Omental fat pad (tissue), 4 donors: ENCODE data around the gene PPP6R3. TPM values are rescaled to one million over a fixed set of nuclear protein-coding genes. Genes with fewer than 3 reads are reported as not detected.

ENCODE experiments used
- ATAC-seq: fragments of 150-250 bp; one replicate; pipeline ENCODE4 v1.9.1; 2016; ENCODE audit warnings: mild to moderate bottlenecking, moderate library complexity; ENCODE audit not compliant: low FRiP score
- DNase-seq: peaks from one replicate; pipeline ENCODE4 v3.0.0-alpha.2; 2019; ENCODE audit warnings: low spot score
- small RNA-seq: library from RNA; depleted of rRNA; stranded (forward); fragments of <200 nt; gene quantifications from one replicate; pipeline ENCODE3, GENCODE V24; 2016
- total RNA-seq, 4 donors: library from RNA; depleted of rRNA; stranded (reverse); fragments of >200 nt; gene quantifications; one replicate each; pipeline ENCODE4 v1.1.0, GENCODE V29; 2016
- TF ChIP-seq, protein P1 (sequence below), 3 donors: fragments of 450-650 bp; IDR thresholded peaks; one replicate each; pipeline ENCODE4 v1.5.1; 2016 to 2017; ENCODE audit warnings: antibody characterized with exemption in 3 of 3, mild to moderate bottlenecking in 3 of 3, moderate library complexity in 2 of 3

The PPP6R3 gene
- total RNA-seq, 4 donors from 2014 or later = 104 to 137 (median 119) TPM

DNA sequence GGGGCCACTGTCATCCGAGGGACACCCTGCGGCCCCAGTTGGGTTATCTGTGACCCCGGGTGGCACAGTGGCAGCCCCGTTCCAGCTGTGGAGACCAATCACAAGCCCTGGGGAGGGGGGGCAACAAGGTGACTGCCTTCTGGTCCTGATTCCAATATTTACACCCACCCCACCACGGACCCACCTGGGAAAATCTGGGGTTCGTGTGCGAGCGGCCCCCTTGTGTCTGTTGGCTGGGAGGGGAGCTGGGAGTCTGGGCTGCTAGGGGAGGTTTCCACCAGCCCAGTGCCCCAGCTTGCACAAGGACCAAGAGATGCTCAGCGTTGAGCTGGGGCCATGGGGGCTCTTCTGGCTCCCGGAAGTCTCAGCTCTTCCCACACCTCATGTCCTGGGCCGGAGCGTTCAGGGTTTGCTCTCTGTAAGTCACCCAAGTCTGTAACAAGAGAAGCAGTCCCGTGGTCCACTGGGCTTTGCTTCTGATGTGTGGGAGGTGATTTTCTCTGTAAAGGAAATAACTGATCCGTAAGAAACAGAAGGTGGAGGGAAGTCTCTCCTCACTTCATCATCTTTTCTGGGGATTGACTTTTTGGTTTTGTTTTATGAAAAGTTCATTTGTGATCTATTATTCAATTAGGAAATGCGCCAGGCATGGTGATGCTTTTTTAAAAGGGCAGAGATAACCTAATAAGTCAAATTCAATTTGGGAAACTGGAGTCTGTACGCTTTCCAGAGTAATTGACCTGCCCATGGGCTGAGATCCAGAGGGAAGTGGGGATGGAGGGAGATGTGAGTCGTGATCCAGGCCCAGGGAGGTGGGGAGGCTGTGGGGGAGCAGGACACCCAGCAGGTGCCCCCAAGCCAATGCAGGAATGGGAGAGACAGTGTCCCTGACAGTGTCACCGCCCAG is 201.4 kb downstream of the PPP6R3 start:
- no peak for ATAC-seq
- DNase-seq = no peak
- TF ChIP-seq, protein P1, sequence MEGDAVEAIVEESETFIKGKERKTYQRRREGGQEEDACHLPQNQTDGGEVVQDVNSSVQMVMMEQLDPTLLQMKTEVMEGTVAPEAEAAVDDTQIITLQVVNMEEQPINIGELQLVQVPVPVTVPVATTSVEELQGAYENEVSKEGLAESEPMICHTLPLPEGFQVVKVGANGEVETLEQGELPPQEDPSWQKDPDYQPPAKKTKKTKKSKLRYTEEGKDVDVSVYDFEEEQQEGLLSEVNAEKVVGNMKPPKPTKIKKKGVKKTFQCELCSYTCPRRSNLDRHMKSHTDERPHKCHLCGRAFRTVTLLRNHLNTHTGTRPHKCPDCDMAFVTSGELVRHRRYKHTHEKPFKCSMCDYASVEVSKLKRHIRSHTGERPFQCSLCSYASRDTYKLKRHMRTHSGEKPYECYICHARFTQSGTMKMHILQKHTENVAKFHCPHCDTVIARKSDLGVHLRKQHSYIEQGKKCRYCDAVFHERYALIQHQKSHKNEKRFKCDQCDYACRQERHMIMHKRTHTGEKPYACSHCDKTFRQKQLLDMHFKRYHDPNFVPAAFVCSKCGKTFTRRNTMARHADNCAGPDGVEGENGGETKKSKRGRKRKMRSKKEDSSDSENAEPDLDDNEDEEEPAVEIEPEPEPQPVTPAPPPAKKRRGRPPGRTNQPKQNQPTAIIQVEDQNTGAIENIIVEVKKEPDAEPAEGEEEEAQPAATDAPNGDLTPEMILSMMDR (IDR thresholded peaks at IDR 0.05) = no peak

DNA sequence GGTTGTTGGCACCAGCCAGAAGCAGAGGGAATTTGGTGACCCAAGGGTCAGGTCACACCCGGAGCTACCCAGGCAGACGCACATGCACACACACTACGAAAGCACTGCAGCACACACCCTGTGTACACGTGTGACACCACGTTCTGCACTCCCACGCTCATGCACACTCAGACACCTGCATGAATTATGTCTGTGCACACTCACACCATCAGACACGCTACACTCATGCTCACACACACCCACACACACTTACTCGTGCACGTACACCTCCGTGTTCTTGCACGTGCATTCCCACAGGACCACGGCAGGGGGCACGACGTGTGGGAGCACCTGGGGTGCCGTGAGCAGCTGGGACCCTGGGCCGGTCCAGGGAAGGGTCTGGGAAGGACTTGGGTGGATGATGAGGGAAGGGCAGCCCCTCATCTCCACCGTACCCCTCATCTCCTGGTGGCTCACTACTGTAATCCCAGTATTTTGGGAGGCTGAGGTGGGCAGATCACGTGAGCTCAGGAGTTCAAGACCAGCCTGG is 203.0 kb downstream of the PPP6R3 start:
- TF ChIP-seq, protein P1 (IDR thresholded peaks at IDR 0.05) = no peak
- DNase-seq (no peak), ATAC-seq (no peak)

DNA sequence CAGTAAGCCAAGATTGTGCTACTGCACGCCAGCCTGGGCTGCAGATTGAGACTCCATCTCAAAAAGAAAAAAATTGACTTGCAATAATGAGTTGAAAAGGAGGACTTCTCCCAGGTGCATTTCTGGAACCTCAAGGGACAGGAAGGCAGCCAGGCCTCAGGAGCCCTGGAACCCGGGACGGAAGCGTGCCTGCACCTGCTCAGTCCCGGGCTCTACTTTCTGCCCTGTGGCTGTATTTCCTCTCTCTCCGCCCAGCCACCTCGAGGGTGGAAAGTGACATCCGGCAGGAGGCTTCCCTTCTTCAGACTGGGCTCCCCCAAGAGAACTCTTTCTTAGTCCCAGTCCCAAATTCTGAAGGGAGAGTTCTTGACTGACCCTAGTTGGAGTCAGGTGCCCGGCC is 203.6 kb downstream of the PPP6R3 start:
- DNase-seq = no peak
- ATAC-seq = no peak
- TF ChIP-seq, protein P1 (IDR thresholded peaks at IDR 0.05) = no peak

DNA sequence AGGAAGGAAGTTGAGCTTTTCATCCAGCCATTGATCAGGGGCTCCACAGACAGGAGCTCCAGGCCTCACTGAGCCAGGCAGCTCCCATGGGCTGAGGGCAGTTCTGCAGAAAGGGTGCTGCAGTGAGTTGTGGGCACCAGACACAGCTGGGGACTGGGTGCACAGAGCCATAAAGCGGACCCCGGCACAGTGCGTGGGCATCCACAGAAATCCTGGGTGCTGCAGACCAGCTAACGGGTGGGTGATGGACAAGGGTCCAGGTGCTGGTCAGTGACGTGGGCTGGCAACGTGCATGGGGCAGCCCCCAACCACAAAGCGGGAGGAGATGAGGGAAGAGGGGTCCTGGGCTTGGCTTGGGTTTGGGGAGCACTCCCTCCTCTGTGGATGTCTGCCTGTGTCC is 204.4 kb downstream of the PPP6R3 start:
- DNase-seq = no peak

More for the DNA sequence above, 204.4 kb downstream of the PPP6R3 start:
- no peak for ATAC-seq
- TF ChIP-seq, protein P1 (IDR thresholded peaks at IDR 0.05) = no peak

Small RNAs within 50 kb of the gene (small RNA-seq; reads per million reads assigned to genes)
- gene NDUFA3P2 = not detected

Other genes starting within 250 kb of the PPP6R3 start
- gene KMT5B, start 247.5 kb upstream of the PPP6R3 start, total RNA-seq = 10 to 100 TPM; 19.5 to 47.1 (median 32.1) TPM
- 10 to 100 TPM; 16.4 to 31.2 (median 23.8) TPM for gene C11orf24, start 188.8 kb upstream of the PPP6R3 start, total RNA-seq
- 10 to 100 TPM; 18.0 to 44.5 (median 34.6) TPM for gene LRP5, start 148.2 kb upstream of the PPP6R3 start, total RNA-seq
- 1 to 10 TPM in 1 of 4 donors, not detected in 3; 2.0 TPM for gene GAL, start 223.8 kb downstream of the PPP6R3 start, total RNA-seq